OCI-LY3 (cell line): ENCODE results near the gene P4HTM.

ENCODE experiments used
- H2AFZ ChIP-seq: fragments of 200-600, 300-600 bp; shearing (Covaris generic); 2 replicates; pipeline ENCODE4 v1.6.0; 2014; ENCODE audit warnings: antibody characterized with exemption, low read depth, low read length
- H3K27ac ChIP-seq: fragments of 200-600, 300-600 bp; sonication (generic); 2 replicates; pipeline ENCODE4 v1.5.1; 2014; ENCODE audit warnings: mild to moderate bottlenecking, low read length, moderate library complexity, mixed read lengths
- H3K27me3 ChIP-seq: fragments of 200-600, 300-600 bp; sonication (generic); 2 replicates; pipeline ENCODE4 v1.6.1; 2014; ENCODE audit warnings: low read depth, low read length, mixed read lengths
- H3K36me3 ChIP-seq: fragments of 200-600, 300-600 bp; sonication (generic); replicated peaks from 2 replicates; pipeline ENCODE3; 2014; ENCODE audit warnings: low read depth, low read length, mixed read lengths
- H3K4me1 ChIP-seq: fragments of 300-600, 200-600 bp; sonication (generic); 2 replicates; pipeline ENCODE4 v1.6.1; 2014; ENCODE audit warnings: low read length, mixed read lengths
- H3K4me2 ChIP-seq: fragments of 200-600, 300-600 bp; sonication (generic); 2 replicates; pipeline ENCODE4 v1.6.1; 2014; ENCODE audit warnings: low read length, mixed read lengths
- H3K4me3 ChIP-seq: fragments of 300-600, 200-600 bp; sonication (generic); 2 replicates; pipeline ENCODE4 v1.5.1; 2014; ENCODE audit warnings: antibody characterized with exemption, mild to moderate bottlenecking, low read length, moderate library complexity
- H3K79me2 ChIP-seq: fragments of 300-600, 200-600 bp; shearing (Covaris generic); 2 replicates; pipeline ENCODE4 v1.6.1; 2014; ENCODE audit warnings: mild to moderate bottlenecking, low read length, mixed read lengths
- H3K9ac ChIP-seq: fragments of 300-600, 200-600 bp; shearing (Covaris generic); 2 replicates; pipeline ENCODE4 v1.6.0; 2014; ENCODE audit warnings: mild to moderate bottlenecking, low read length, moderate library complexity
- H3K9me3 ChIP-seq: fragments of 200-600, 300-600 bp; shearing (Covaris generic); 2 replicates; pipeline ENCODE4 v1.6.1; 2014; ENCODE audit warnings: low read length, mixed read lengths; ENCODE audit not compliant: insufficient read depth
- H4K20me1 ChIP-seq: fragments of 200-600, 300-600 bp; sonication (generic); 2 replicates; pipeline ENCODE4 v1.6.1; 2016; ENCODE audit warnings: low read length, mixed read lengths; ENCODE audit not compliant: insufficient read depth
- CTCF ChIP-seq: fragments of 200-600, 300-600 bp; sonication (generic); IDR thresholded peaks from 2 replicates; pipeline ENCODE4 v1.5.1; 2014; ENCODE audit warnings: antibody characterized with exemption, low read length, low read depth
- EZH2phosphoT487 ChIP-seq: fragments of 200-600 bp; shearing (Covaris generic); IDR thresholded peaks from 2 replicates; pipeline ENCODE4 v1.6.1; 2018; ENCODE audit warnings: antibody characterized with exemption, mixed run types, low read depth

The P4HTM gene

GRCh38 chr3:49030321-49030720, 40.3 kb downstream of the P4HTM start:
- Histone ChIP-seq H3K9ac (no peak overlapping the region), H3K4me2 (no peak overlapping the region), H3K4me3 (no peak overlapping the region), H3K9me3 (no peaks in the 10 kb centered on the region), H3K36me3 (peaks cover 75% of the 10 kb centered on the region), H3K4me1 (peaks cover 16% of the 10 kb centered on the region), H2AFZ (no peak overlapping the region), H3K79me2 (peaks cover 39% of the 10 kb centered on the region), H3K27me3 (no peaks in the 10 kb centered on the region), H4K20me1 (no peaks in the 10 kb centered on the region), H3K27ac (no peak overlapping the region)
- TF ChIP-seq EZH2phosphoT487 (no peak), CTCF (no peak)

- H3K27me3 ChIP-seq, result no peaks in the 10 kb centered on the region
- no peaks in the 10 kb centered on the region for H4K20me1 ChIP-seq
- H3K79me2 ChIP-seq, result peaks cover 14% of the 10 kb centered on the region
- H2AFZ ChIP-seq, result no peak overlapping the region
- H3K4me3 ChIP-seq, result no peak overlapping the region
- H3K4me2 ChIP-seq, result no peak overlapping the region
- no peaks in the 10 kb centered on the region for H3K9me3 ChIP-seq
- peaks cover 12% of the 10 kb centered on the region for H3K4me1 ChIP-seq
- H3K36me3 ChIP-seq, result peaks cover 64% of the 10 kb centered on the region
- no peak overlapping the region for H3K27ac ChIP-seq
- no peak overlapping the region for H3K9ac ChIP-seq
- TF ChIP-seq EZH2phosphoT487 (no peak), CTCF (no peak)
These were observed 42.7 kb downstream of the P4HTM start for GRCh38 chr3:49032646-49033304.

- H3K4me1 ChIP-seq, result peaks cover under 1% of the 10 kb centered on the region
- peaks cover 54% of the 10 kb centered on the region for H3K36me3 ChIP-seq
- no peak overlapping the region for H3K4me2 ChIP-seq
- no peak overlapping the region for H3K27ac ChIP-seq
- H3K9me3 ChIP-seq, result no peaks in the 10 kb centered on the region
- H3K9ac ChIP-seq, result no peak overlapping the region
- H4K20me1 ChIP-seq, result no peaks in the 10 kb centered on the region
- H3K27me3 ChIP-seq, result no peaks in the 10 kb centered on the region
- no peak overlapping the region for H3K4me3 ChIP-seq
- TF ChIP-seq CTCF (no peak), EZH2phosphoT487 (no peak)
- H2AFZ ChIP-seq, result no peak overlapping the region
- H3K79me2 ChIP-seq, result no peaks in the 10 kb centered on the region
These were observed 44.6 kb downstream of the P4HTM start for GRCh38 chr3:49034650-49035049.

- Histone ChIP-seq H3K27me3 (no peaks in the 10 kb centered on the region), H3K79me2 (no peaks in the 10 kb centered on the region), H3K27ac (no peak overlapping the region), H3K36me3 (peaks cover 52% of the 10 kb centered on the region), H3K4me1 (no peaks in the 10 kb centered on the region), H4K20me1 (no peaks in the 10 kb centered on the region), H3K4me2 (no peak overlapping the region), H2AFZ (no peak overlapping the region), H3K9ac (no peak overlapping the region), H3K9me3 (no peaks in the 10 kb centered on the region), H3K4me3 (no peak overlapping the region)
- TF ChIP-seq CTCF, result no peak
- no peak for TF ChIP-seq EZH2phosphoT487
These were observed 45.2 kb downstream of the P4HTM start for GRCh38 chr3:49035281-49035680.
